Measurements from ENCODE around the gene CSNK1A1. TPM values are rescaled to one million over a fixed set of nuclear protein-coding genes. Genes with fewer than 3 reads are reported as not detected.

The CSNK1A1 gene
- polyA plus RNA-seq, 1 experiment: 171 TPM

- CTCF ChIA-PET: interaction anchor here (1.0 to 1.4 kb wide), 2 partner anchors 10 to 11 kb away, joined by 3 read pairs; no protein-coding TSS in a partner anchor
- TF ChIP-seq CTCF (IDR thresholded peaks at IDR 0.05; ENCODE audit: insufficient read depth, low read depth, low read length): no peak
Observed at GRCh38 chr5:149532413-149532812, 18.8 kb downstream of the CSNK1A1 start.

GRCh38 chr5:149529463-149529862 is 21.8 kb downstream of the CSNK1A1 start:
- Histone ChIP-seq H3K4me3 (ENCODE audit: low read depth, low read length) (no peak overlapping the region), H3K36me3 (ENCODE audit: control insufficient read depth, insufficient read depth, low read length) (no peaks in the 10 kb centered on the region), H3K27me3 (ENCODE audit: control insufficient read depth, insufficient read depth, low read length) (no peaks in the 10 kb centered on the region)
- CTCF ChIA-PET: no interaction called here
- no peak for TF ChIP-seq CTCF (IDR thresholded peaks at IDR 0.05; ENCODE audit: insufficient read depth, low read depth, low read length)
- POLR2A ChIA-PET: no interaction called here
- no peak for DNase-seq (ENCODE audit: low read depth)

More at GRCh38 chr5:149532413-149532812, 18.8 kb downstream of the CSNK1A1 start:
- no peak for DNase-seq (ENCODE audit: low read depth)
- no peak overlapping the region for H3K4me3 ChIP-seq (ENCODE audit: low read depth, low read length)
- H3K36me3 ChIP-seq (ENCODE audit: control insufficient read depth, insufficient read depth, low read length): peaks cover 3% of the 10 kb centered on the region; the same call in 1 of the 2 replicates
- H3K27me3 ChIP-seq (ENCODE audit: control insufficient read depth, insufficient read depth, low read length): no peaks in the 10 kb centered on the region
- POLR2A ChIA-PET: no interaction called here

- Histone ChIP-seq H3K27me3 (ENCODE audit: control insufficient read depth, insufficient read depth, low read length) (no peaks in the 10 kb centered on the region), H3K4me3 (ENCODE audit: low read depth, low read length) (no peak overlapping the region), H3K36me3 (ENCODE audit: control insufficient read depth, insufficient read depth, low read length) (no peaks in the 10 kb centered on the region)
- ChIA-PET POLR2A (no interaction called here), CTCF (interaction anchor here (1.1 kb wide), 1 partner anchor 12 kb away, joined by 3 read pairs; no protein-coding TSS in a partner anchor)
- no peak for DNase-seq (ENCODE audit: low read depth)
- no peak for TF ChIP-seq CTCF (IDR thresholded peaks at IDR 0.05; ENCODE audit: insufficient read depth, low read depth, low read length)
Observed at GRCh38 chr5:149528281-149529060, 22.8 kb downstream of the CSNK1A1 start.

- H3K36me3 ChIP-seq (ENCODE audit: control insufficient read depth, insufficient read depth, low read length): peaks cover 5% of the 10 kb centered on the region
- CTCF ChIA-PET: interaction anchor here (1.1 kb wide), 1 partner anchor 10 kb away, joined by 3 read pairs; no protein-coding TSS in a partner anchor
- H3K27me3 ChIP-seq (ENCODE audit: control insufficient read depth, insufficient read depth, low read length): no peaks in the 10 kb centered on the region
- no peak for TF ChIP-seq CTCF (IDR thresholded peaks at IDR 0.05; ENCODE audit: insufficient read depth, low read depth, low read length)
- POLR2A ChIA-PET: interaction anchor here (0.6 kb wide), 1 partner anchor 16 kb away, joined by 10 read pairs; no protein-coding TSS in a partner anchor
- no peak overlapping the region for H3K4me3 ChIP-seq (ENCODE audit: low read depth, low read length)
- DNase-seq (ENCODE audit: low read depth): no peak
Observed at GRCh38 chr5:149526845-149527590, 24.2 kb downstream of the CSNK1A1 start.
